ENCODE results near the gene HARBI1.

HARBI1 gene

GRCh38 chr11:46617134-46617971 is at the start of gene HARBI1, which contains the start of gene ATG13:
HARBI1 (minus strand) TSS chr11:46617227; CDS start chr11:46616237, 990 bp downstream.
ATG13 (plus strand) TSS chr11:46617553; CDS start chr11:46644292, 26,739 bp downstream.
- peak; percentile 98 for ATAC-seq
- no peak for TF ChIP-seq ISL1 (CRISPR knock-in tag; IDR thresholded peaks at IDR 0.05)
- TF ChIP-seq ZC3H10 (CRISPR knock-in tag; IDR thresholded peaks at IDR 0.05): no peak
- TF ChIP-seq CSRNP3 (CRISPR knock-in tag; IDR thresholded peaks at IDR 0.05): no peak
- TF ChIP-seq PATZ1 (CRISPR knock-in tag; IDR thresholded peaks at IDR 0.05; ENCODE audit: borderline replicate concordance): no peak
- TF ChIP-seq RARB (CRISPR knock-in tag; IDR thresholded peaks at IDR 0.05): no peak
- TF ChIP-seq PPARA (CRISPR knock-in tag; IDR thresholded peaks at IDR 0.05; ENCODE audit: borderline replicate concordance): no peak
- TF ChIP-seq POU6F1 (CRISPR knock-in tag; IDR thresholded peaks at IDR 0.05; ENCODE audit: borderline replicate concordance, low read depth): no peak
- TF ChIP-seq TSHZ2 (CRISPR knock-in tag; IDR thresholded peaks at IDR 0.05): no peak
- no peak for TF ChIP-seq ESRRG (CRISPR knock-in tag; IDR thresholded peaks at IDR 0.05)
- TF ChIP-seq GLIS3 (CRISPR knock-in tag; IDR thresholded peaks at IDR 0.05): no peak
- TF ChIP-seq CSDC2 (CRISPR knock-in tag; IDR thresholded peaks at IDR 0.05): no peak
- no peak for TF ChIP-seq SNAI2 (CRISPR knock-in tag; IDR thresholded peaks at IDR 0.05)
- no peak for TF ChIP-seq ARNTL (CRISPR knock-in tag; IDR thresholded peaks at IDR 0.05; ENCODE audit: borderline replicate concordance, low read depth)
- no peak for TF ChIP-seq ZNF565 (CRISPR knock-in tag; conservative IDR thresholded peaks at IDR 0.05; ENCODE audit: low read depth)
- TF ChIP-seq TCF4 (CRISPR knock-in tag; IDR thresholded peaks at IDR 0.05; ENCODE audit: borderline replicate concordance): no peak
- TF ChIP-seq TOX (CRISPR knock-in tag; IDR thresholded peaks at IDR 0.05; ENCODE audit: borderline replicate concordance): no peak
- TF ChIP-seq ZNF8 (CRISPR knock-in tag; IDR thresholded peaks at IDR 0.05): no peak
- TF ChIP-seq BACH2 (CRISPR knock-in tag; IDR thresholded peaks at IDR 0.05; ENCODE audit: borderline replicate concordance): no peak
- TF ChIP-seq CREB5 (CRISPR knock-in tag; IDR thresholded peaks at IDR 0.05; ENCODE audit: low read depth): no peak
- TF ChIP-seq ZFP3 (CRISPR knock-in tag; IDR thresholded peaks at IDR 0.05): no peak

GRCh38 chr11:46666516-46666915 is 49.5 kb upstream of the HARBI1 start:
- ATAC-seq: no peak
- no peak for TF ChIP-seq CREB5 (CRISPR knock-in tag; IDR thresholded peaks at IDR 0.05; ENCODE audit: low read depth)
- no peak for TF ChIP-seq ARNTL (CRISPR knock-in tag; IDR thresholded peaks at IDR 0.05; ENCODE audit: borderline replicate concordance, low read depth)
- TF ChIP-seq OSR1 (CRISPR knock-in tag; IDR thresholded peaks at IDR 0.05): no peak
- no peak for TF ChIP-seq CSDC2 (CRISPR knock-in tag; IDR thresholded peaks at IDR 0.05)
- TF ChIP-seq SNAI2 (CRISPR knock-in tag; IDR thresholded peaks at IDR 0.05): no peak
- no peak for TF ChIP-seq PPARA (CRISPR knock-in tag; IDR thresholded peaks at IDR 0.05; ENCODE audit: borderline replicate concordance)
- no peak for TF ChIP-seq ZFP30 (CRISPR knock-in tag; IDR thresholded peaks at IDR 0.05)
- no peak for TF ChIP-seq ZNF8 (CRISPR knock-in tag; IDR thresholded peaks at IDR 0.05)
- TF ChIP-seq TOX (CRISPR knock-in tag; IDR thresholded peaks at IDR 0.05; ENCODE audit: borderline replicate concordance): no peak
- no peak for TF ChIP-seq ZC3H10 (CRISPR knock-in tag; IDR thresholded peaks at IDR 0.05)
- no peak for TF ChIP-seq GLIS3 (CRISPR knock-in tag; IDR thresholded peaks at IDR 0.05)
- TF ChIP-seq ESRRG (CRISPR knock-in tag; IDR thresholded peaks at IDR 0.05): no peak
- no peak for TF ChIP-seq ZNF565 (CRISPR knock-in tag; conservative IDR thresholded peaks at IDR 0.05; ENCODE audit: low read depth)
- TF ChIP-seq ZFP3 (CRISPR knock-in tag; IDR thresholded peaks at IDR 0.05): no peak
- TF ChIP-seq TSHZ2 (CRISPR knock-in tag; IDR thresholded peaks at IDR 0.05): no peak
- no peak for TF ChIP-seq ISL1 (CRISPR knock-in tag; IDR thresholded peaks at IDR 0.05)

Data from SK-N-SH treated with all-trans-retinoic acid at 6 μM for 48 hours (cell line).